Thyroid gland (tissue), 4 donors: Measurements from ENCODE around the gene UST.

Experiments
- CTCF ChIP-seq, 6 experiments: fragments of 200-600 bp in 3 of 6; fragments of 450-650 bp in 3 of 6; sonication (generic) in 3 of 6; IDR thresholded peaks; one replicate each; pipeline ENCODE4 v1.5.1; 2016 to 2019; ENCODE audit warnings: antibody characterized with exemption in 6 of 6, mild to moderate bottlenecking in 2 of 6, inconsistent platforms in 1 of 6, moderate library complexity in 1 of 6
- POLR2A ChIP-seq, 2 donors: fragments of 450-650 bp; IDR thresholded peaks; one replicate each; pipeline ENCODE4 v1.6.1; 2017; ENCODE audit warnings: antibody characterized with exemption in 2 of 2, mild to moderate bottlenecking in 2 of 2, moderate library complexity in 1 of 2

- TF ChIP-seq CTCF (IDR thresholded peaks at IDR 0.05) (no peak), POLR2A (IDR thresholded peaks at IDR 0.05) (no peak)
Observed at GRCh38 chr6:149097794-149098193, 351.0 kb downstream of the UST start.
